GM13977 (cell line): ENCODE data around the gene CDC23.

Experiments used
- DNase-seq: peaks from one replicate; pipeline ENCODE4 v3.0.0; 2012; ENCODE audit warnings: low spot score
- CTCF ChIP-seq: IDR thresholded peaks from 2 replicates; pipeline ENCODE4 v1.5.1; 2012; ENCODE audit warnings: mild to moderate bottlenecking, control low read depth; ENCODE audit not compliant: insufficient read depth; ENCODE audit errors: extremely low read depth, missing control alignments
- in situ Hi-C: fragments of 300-500 bp; cut with MboI; formaldehyde crosslinking; loops from one replicate; pipeline ENCODE4 v1.12.0; 2022; ENCODE audit warnings: low sequenced_read_pairs, low pct_unique_long_range_greater_than_20kb, mixed read lengths, inconsistent platforms; ENCODE audit not compliant: unreplicated experiment

The CDC23 gene

GRCh38 chr5:138233280-138233679 lies 20.2 kb upstream of the CDC23 start:
- in situ Hi-C loops: no loop called here
- no peak for DNase-seq
- TF ChIP-seq CTCF: no peak

- no peak for TF ChIP-seq CTCF
- no peak for DNase-seq
- in situ Hi-C loops: no loop called here
Measured at GRCh38 chr5:138230981-138231589, 18.0 kb upstream of the CDC23 start.

GRCh38 chr5:138230261-138230660 lies 17.1 kb upstream of the CDC23 start:
- no peak for DNase-seq
- in situ Hi-C loops: no loop called here
- no peak for TF ChIP-seq CTCF

- no peak for DNase-seq
- in situ Hi-C loops: no loop called here
- TF ChIP-seq CTCF: no peak
Measured at GRCh38 chr5:138229387-138229786, 16.3 kb upstream of the CDC23 start.

GRCh38 chr5:138226910-138227309 lies 13.8 kb upstream of the CDC23 start:
- DNase-seq: no peak
- TF ChIP-seq CTCF: no peak
- in situ Hi-C loops: no loop called here

GRCh38 chr5:138224712-138225111 lies 11.6 kb upstream of the CDC23 start:
- no peak for TF ChIP-seq CTCF
- no peak for DNase-seq
- in situ Hi-C loops: no loop called here

- in situ Hi-C loops: no loop called here
Measured at GRCh38 chr5:138223532-138223931, 10.4 kb upstream of the CDC23 start.

More at GRCh38 chr5:138223532-138223931, 10.4 kb upstream of the CDC23 start:
- DNase-seq: no peak
- TF ChIP-seq CTCF: no peak
